T-helper 2 cell (primary cell): Measurements from ENCODE around the gene MTSS2.
"Not testable (repeated sequence)": the region's sequence is repeated elsewhere in the genome, so short reads cannot be mapped to it uniquely, and the experiment has no call there.

Experiments
- DNase-seq, 5 experiments: peaks; one replicate each; pipeline versions ENCODE4 v3.0.0 to v3.0.0-alpha.2; 2012 to 2022

MTSS2 gene

DNA sequence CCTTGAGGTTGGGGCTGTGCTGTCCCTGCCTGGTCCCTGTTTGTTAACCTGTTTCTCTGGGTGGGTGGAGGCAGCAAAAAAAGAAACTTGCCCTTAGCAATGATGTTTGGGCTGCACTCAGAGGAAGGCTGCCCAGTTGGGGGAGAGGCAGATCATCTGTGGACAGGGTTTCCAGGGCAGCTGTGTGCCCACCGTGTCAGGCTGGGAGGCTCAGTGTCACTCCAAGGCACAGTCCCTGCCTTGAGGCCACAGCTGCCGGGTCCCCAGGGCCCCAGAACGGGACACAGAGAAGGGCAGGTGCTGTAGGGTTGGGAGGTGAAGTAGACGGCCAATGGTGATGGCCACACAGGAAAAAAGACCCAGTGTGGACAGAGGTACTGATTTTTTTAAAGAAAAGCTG is 35.6 kb downstream of the MTSS2 start:
- DNase-seq = no peak

- no peak for DNase-seq
Observed at GRCh38 chr16:70649300-70649699, 36.6 kb downstream of the MTSS2 start.

GRCh38 chr16:70648606-70649005 is 37.2 kb downstream of the MTSS2 start:
- DNase-seq = no peak

DNA sequence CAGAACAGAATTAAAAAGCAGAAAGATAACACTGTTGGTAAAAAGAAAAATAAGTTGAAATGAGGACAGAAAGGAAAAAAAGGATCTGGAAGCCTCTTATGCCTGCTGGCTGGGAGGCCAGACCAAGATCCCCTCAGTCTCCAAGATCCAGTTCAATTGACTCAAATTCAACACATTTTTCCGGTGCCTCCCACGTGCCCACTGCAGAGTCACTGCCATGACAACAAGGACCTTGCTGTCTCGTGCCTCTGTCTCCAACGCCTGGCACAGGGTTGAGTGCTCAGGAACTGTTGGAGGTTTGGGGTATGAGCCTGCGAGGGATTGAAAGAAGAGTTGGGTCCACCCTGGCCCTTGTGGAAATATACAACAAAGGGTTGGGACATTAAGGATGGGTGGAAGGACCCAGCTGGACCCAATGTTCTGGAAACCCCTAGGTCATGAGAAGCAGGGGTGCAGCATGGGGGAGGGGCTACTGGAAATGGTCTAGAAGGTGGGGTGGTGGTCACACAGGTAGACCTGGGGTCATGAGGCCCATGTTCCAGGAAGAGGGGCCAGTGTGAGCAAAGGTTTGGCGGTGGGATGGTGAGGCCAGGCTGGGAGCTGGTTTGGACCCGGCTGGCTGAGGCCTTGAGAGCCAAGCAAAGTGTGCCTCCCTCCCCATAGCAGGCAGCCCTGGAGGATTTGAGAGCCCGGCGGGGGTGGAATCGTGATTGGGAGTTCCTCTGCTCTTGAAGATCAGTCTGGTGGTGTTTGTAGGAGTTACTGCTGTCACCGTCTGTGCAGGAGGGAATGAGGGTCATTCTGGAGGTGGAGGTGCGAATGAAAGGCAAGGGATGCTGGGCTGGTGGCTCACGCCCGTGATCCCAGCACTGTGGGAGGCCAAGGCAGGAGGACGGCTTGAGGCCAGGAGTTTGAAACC is 38.2 kb downstream of the MTSS2 start:
- no peak for DNase-seq

GRCh38 chr16:70646260-70647241 is 39.3 kb downstream of the MTSS2 start, which contains the start of gene IL34:
IL34 (plus strand) TSS chr16:70646559; CDS start chr16:70646948, 389 bp downstream.
- DNase-seq = no peak

GRCh38 chr16:70644763-70645597 is 40.9 kb downstream of the MTSS2 start:
- DNase-seq = no peak

GRCh38 chr16:70643264-70643663 is 42.6 kb downstream of the MTSS2 start:
- DNase-seq = not testable (repeated sequence)

- DNase-seq = no peak
Observed at GRCh38 chr16:70642633-70643032, 43.2 kb downstream of the MTSS2 start.

DNA sequence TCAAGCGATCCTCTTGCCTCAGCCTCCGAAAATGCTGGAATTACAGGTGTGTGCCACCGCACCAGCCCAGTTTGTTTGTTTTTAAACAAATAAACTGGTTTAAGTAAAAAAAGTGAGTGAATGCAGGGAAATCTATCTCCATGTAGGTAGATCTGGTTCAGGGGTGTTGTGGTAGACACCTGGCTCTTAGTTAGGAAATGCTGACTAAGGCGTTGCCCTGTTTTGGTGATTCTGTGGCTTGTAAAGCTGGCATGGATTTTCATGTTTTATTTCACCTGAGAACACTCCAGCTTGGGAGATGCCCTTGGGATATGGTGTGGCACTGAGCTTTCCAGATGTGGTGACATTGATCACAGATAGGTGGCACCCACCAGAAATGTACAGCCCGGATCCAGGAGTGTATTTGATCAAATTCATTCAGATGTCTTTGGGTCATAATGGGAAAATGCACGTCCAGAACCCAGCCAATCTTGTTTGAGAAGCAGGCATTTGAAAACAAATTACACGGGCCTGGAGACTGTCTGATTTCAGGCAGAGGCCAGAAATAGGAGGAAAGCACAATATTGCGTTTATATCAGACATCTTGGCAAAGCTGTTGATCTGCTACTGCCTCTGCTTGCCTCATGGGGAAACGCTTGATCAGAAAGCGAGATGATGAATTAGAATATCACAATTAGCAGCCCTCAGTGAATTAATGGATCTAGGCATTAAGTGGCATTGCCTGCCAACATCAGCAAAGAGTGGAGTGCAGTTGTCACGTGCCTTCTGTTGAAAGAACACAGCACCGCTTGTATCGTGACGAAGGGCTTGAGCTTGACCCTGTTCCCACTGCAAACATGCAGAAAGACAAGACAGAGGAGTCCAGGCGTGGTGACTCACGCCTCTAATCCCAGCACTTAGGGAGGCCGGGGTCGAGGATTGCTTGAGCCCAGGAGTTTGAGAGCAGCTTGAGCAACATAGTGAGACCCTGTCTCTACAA is 46.8 kb downstream of the MTSS2 start:
- no peak for DNase-seq
